VCaP (cell line): Measurements from ENCODE around the gene CCDC69.

ENCODE experiments used
- H3K27ac ChIP-seq: fragments of 450-650 bp; 2 replicates; pipeline ENCODE4 v1.5.1; 2017
- TF ChIP-seq, protein P1 (sequence below): fragments of 450-650 bp; conservative IDR thresholded peaks from 2 replicates; pipeline ENCODE4 v1.5.1; 2017; ENCODE audit warnings: mild to moderate bottlenecking, moderate library complexity

Gene CCDC69

DNA sequence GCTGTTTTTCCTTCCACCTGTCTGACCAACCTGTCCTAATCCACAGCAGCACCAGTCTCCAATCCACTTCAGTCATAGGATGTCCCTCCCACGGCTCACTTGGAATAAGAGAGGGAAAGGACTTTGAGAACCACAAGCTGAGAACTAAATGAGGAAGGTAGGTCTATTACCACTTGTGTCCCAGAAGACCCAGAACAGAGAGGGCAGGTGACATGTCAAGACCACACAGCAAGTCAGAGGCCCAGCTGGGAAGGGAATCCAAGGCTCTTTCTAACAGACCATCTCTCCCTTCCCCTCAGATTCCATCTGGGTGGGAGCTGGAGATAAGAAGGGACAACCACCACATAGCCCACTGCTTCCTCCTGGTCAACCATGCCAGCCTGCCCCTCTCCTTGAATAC lies 81.0 kb downstream of the CCDC69 start:
- TF ChIP-seq, protein P1, sequence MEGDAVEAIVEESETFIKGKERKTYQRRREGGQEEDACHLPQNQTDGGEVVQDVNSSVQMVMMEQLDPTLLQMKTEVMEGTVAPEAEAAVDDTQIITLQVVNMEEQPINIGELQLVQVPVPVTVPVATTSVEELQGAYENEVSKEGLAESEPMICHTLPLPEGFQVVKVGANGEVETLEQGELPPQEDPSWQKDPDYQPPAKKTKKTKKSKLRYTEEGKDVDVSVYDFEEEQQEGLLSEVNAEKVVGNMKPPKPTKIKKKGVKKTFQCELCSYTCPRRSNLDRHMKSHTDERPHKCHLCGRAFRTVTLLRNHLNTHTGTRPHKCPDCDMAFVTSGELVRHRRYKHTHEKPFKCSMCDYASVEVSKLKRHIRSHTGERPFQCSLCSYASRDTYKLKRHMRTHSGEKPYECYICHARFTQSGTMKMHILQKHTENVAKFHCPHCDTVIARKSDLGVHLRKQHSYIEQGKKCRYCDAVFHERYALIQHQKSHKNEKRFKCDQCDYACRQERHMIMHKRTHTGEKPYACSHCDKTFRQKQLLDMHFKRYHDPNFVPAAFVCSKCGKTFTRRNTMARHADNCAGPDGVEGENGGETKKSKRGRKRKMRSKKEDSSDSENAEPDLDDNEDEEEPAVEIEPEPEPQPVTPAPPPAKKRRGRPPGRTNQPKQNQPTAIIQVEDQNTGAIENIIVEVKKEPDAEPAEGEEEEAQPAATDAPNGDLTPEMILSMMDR: no peak
- no peak overlapping the region for H3K27ac ChIP-seq

DNA sequence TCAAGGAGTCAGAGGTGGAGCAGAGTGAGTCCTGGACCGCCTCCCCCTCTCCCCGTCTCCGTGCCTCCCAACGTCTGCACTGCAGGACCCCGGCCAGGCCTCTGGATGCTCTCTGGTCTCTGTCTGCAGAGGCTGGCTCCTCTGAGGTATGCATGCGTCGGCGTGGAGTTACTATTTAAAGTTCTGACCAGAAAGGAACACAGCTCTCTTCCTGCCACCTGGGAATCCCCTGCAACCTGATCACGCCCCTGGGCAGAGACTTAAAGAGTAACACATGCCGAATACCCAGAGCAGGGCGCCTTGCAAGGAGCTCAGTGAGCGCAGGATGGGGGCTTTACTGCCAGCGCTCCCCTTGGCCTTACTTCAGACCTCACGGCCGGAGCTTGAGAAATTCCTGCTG lies 82.4 kb downstream of the CCDC69 start:
- H3K27ac ChIP-seq: no peak overlapping the region
- TF ChIP-seq, protein P1: no peak

DNA sequence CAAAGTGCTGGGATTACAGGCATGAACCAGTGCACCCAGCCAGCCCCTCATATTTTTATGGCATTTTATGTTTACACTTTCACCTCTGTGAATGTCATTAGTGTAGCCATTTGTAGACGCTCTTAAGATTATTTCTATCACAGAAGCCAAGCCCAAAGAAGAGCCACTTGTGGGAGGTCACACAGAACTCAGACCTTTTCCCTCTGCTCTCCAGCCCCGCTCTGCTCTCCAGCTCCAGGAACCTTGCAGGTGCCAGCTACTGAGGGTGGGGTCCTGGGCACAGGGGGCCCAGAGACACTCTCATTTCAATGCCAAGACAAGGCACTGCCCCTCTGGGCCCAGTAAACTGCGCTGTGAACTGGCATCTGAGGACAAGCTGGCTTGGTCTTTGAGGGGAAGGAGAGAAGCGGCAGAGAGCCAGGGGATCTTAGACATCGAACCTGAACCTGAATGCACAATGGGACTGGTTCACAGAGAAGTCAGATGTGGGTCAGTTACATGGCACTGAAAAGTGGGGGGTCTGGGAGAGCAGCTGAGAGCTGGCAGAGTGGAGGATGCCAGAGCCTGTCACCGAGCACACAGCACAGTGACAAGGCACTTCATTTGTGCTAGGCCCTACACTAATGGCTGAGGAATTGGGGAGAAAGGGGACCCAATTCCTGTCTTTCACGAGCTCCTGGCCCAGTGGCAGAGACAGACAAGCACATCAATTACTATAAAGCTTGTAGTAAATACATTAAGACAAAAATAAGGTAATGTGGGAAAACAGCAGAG lies 83.0 kb downstream of the CCDC69 start:
- H3K27ac ChIP-seq: no peak overlapping the region
- TF ChIP-seq, protein P1: no peak

DNA sequence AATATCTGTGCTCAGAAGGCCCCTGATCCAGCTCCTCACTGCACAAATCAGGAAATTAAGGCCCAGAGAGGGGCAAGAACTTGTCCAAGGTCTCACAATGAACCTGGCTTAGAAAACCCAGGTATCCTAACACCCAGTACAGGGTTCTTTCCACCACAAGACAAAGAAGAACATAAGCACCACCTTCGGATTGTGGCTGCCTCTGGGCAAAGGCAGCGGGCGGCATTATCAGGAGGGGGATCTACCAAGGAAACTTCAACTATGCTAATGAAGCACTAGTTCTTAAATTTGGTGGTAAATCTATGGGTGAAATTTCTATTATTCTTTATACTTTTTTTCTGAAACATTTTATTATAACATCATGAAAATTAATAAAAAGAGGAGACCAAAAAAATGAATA lies 84.2 kb downstream of the CCDC69 start:
- TF ChIP-seq, protein P1: no peak
- no peak overlapping the region for H3K27ac ChIP-seq

DNA sequence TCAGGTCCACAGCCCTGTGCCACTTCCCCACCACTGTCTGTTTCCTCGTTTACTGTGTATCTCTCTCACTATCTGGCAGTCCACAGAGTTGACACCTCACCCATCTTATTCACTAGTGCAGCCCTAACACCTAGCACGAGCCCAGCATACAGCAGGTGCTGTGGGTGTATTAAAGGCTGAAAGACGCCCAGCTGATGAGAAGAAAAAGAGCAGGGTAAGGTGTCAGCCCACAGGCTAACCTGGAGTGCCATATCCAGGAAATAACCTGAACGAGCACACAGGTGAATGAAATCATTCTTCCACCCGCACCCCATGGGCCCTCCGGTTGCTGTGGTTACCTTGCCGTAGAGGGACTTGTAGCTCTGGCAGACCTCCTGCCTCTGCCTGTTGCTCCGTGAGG lies 84.9 kb downstream of the CCDC69 start:
- TF ChIP-seq, protein P1: no peak
- no peak overlapping the region for H3K27ac ChIP-seq

DNA sequence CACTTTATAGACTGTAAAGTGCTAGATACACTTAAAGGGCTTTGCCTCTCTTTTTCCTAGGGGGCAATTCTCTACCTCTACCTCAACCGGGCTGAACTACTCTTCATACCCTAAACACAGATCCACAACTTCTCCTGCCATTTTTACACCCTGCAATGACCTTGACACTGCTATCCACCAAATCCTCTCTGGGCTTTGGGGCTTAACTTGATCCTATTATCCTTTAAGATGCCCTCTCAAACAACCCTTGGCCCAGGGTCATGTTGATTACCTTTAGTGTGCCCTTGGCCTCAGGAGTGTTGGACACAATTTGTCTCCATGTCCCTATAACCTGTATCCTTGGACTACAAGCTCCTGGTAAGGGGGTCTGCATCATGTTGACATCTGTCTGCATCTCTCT lies 85.8 kb downstream of the CCDC69 start:
- TF ChIP-seq, protein P1: no peak
- H3K27ac ChIP-seq: no peak overlapping the region

DNA sequence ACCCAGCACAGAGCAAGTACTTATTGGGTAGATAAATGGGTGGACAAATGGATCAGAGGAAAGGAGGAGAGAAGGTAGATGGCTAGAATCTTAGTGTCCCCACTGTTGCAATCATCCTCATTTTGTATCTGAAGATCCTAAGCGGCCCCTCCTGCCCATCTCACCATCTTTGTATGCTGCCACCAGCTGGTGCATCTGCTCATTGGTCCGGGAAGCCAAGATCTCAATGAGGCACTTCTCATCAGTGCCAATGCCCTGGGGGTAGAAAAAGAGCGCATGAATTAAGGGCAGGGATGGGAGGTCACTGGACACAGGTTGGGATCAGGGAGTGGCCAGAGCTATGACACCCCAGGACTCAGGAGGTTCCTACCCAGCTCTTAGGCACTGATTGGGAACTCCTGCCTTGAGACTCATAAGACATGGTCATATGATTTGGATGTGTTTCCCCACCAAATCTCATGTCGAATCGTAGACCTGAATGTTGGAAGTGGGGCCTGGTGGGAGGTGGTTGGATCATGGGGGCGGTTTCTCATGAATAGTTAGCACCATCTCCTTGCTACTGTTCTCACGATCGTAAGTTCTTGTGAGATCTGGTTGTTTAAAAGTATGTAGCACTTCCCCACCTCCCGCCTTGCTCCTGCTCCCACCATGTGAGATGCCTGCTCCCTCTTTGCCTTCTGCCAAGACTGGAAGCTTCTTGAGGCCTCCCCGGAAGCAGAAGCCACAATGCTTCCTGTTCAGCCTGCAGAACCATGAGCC lies 86.6 kb downstream of the CCDC69 start:
- H3K27ac ChIP-seq: no peak overlapping the region
- TF ChIP-seq, protein P1: no peak
